Posterior vena cava (tissue), 2 donors: Measurements from ENCODE around the gene LAMC1. TPM values are rescaled to one million over a fixed set of nuclear protein-coding genes. Genes with fewer than 3 reads are reported as not detected.

Source experiments
- DNase-seq: peaks from one replicate; pipeline ENCODE4 v3.0.0-alpha.2; 2020; ENCODE audit warnings: low spot score
- intact Hi-C, 2 donors: fragments of 100-400 bp; cut with DNase I; formaldehyde crosslinking; loops; one replicate each; pipeline versions ENCODE4 v1.14.1 to v1.14.2; 2022 to 2023
- total RNA-seq, 2 donors: library from RNA; stranded (reverse); fragmentation: NEBNext Ultra II Directional; extraction: Animal tissue kit (Norgen Biotek cat#: 25700); gene quantifications; one replicate each; pipeline ENCODE4 v1.2.1, GENCODE V29; 2021
- donor health status: DM: yes; HTN: yes; CAD: no.
- donor health status: DM: yes; HTN: yes; CAD: no.

The LAMC1 gene
- total RNA-seq, 2 donors from 2014 or later, result 230 to 254 TPM

DNA sequence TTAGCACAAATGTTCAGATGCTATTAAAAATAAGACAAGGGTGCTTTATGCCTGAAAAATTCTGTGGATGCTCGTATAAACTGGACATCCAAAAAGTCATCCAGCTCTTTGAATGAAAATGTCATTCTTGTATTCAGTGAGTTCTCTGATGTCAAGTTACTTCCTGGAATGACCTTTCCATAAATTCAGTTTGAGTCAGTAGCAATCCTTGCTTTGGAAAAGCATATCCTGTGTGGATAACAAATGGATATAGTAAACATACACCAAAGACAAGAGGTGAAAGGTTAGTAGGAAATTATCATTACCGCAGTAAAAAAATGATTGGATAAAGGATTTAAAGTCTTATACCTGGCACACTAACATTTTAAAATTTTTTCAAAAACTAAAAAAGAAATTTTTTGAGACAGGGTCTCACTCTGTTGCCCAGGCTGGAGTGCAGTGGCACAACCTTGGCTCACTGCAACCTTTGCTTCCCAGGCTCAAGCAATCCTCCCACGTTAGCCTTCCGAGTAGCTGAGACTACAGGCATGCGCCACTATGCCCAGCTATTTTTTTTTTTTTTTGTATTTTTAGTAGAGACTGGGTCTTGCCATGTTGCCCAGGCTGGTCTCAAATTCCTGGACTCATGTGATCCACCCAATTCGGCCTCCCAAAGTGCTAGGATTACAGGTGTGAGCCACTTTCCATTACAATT lies 10.8 kb upstream of the LAMC1 start:
- intact Hi-C loops, result no loop called here

DNA sequence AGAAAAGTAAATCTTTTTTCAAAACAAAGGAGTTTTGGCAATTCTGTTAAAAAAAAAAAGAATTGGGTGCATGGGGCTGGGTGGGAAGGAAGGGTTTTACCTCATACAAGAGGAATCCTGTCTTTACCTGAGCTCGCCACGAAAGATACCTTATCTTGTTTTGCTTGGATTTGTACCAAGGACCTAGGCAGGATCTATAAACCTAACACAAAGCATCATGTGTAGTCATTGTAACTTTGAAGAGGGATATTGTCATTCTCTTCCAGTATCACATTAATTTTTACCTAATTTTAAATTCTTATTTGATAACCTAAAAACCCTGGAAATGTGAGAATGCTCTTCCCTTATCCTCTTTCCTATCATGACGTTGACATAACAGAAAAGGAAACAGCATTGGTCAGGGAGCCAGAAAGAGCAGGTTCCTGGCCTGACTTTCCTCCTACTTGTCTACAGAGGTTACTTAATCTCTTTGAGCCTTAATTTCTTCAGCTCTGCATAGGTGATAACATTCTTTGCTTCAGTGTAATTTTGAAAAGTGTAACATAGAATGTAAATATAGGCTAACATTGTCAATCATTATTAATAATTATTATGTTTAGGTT lies 4.0 kb upstream of the LAMC1 start:
- no peak for DNase-seq
- intact Hi-C loops, result no loop called here

More for the DNA sequence above, 10.8 kb upstream of the LAMC1 start:
- DNase-seq, result no peak

DNA sequence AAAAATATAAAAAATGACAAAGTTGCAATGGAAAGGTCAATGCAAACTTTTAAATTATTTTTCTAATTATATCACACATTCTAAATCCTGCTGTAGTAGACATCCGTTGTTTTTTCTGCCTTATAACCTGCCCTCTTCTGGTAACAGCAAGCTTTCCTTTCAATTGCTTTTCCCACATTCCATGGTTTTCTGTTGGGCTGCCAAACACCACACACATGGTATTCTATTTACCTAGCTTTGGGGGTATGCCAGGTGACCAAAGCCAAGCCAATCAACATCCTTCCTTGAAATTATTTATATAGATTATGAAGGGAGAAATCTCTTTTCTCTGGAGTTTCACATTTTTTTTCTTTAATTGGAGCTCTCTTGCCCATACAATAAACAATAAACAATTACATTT lies 3.4 kb upstream of the LAMC1 start:
- DNase-seq, result no peak
- intact Hi-C loops, result loop anchor here in 1 of 2 donors (10.0 kb wide), 1 partner anchor 55 kb away; no protein-coding TSS in a partner anchor

DNA sequence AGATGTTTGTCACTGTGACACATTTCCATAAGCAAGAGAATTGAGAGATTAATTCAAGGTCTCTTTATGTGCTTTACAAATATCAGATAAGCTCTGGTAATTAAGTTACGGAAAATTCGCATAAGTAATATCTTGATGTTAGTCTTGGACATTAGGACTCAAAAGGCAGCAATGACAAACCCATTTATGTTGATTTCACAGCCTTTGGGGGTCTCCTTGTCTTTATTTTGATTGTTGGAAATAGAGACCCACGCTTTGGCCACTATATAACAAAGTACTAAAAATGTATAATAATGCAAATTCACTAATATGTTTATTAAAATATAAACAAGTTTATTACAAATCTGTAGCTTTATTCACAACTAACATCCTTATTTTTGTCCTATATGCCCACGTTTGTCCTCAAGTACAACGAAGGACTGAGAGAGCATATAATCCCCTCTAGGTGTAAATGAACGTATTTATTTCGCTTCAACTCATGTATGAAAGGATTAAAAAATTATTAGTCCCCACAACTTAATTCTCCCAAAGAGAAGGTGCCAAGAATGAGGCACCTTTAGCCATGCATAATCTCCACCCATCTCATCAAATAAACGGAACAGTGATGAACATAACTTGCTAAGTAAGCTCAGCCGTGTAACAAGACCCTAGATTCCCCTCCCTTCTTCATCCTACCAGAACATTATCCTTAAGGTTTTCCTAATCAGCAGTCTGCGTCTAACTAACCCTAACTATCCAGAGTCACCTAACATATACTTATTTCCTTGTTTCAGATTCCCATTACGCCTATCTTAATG lies 1.6 kb upstream of the LAMC1 start:
- DNase-seq, result no peak
- intact Hi-C loops, result loop anchor here in 1 of 2 donors (10.0 kb wide), 1 partner anchor 57 kb away; no protein-coding TSS in a partner anchor

DNA sequence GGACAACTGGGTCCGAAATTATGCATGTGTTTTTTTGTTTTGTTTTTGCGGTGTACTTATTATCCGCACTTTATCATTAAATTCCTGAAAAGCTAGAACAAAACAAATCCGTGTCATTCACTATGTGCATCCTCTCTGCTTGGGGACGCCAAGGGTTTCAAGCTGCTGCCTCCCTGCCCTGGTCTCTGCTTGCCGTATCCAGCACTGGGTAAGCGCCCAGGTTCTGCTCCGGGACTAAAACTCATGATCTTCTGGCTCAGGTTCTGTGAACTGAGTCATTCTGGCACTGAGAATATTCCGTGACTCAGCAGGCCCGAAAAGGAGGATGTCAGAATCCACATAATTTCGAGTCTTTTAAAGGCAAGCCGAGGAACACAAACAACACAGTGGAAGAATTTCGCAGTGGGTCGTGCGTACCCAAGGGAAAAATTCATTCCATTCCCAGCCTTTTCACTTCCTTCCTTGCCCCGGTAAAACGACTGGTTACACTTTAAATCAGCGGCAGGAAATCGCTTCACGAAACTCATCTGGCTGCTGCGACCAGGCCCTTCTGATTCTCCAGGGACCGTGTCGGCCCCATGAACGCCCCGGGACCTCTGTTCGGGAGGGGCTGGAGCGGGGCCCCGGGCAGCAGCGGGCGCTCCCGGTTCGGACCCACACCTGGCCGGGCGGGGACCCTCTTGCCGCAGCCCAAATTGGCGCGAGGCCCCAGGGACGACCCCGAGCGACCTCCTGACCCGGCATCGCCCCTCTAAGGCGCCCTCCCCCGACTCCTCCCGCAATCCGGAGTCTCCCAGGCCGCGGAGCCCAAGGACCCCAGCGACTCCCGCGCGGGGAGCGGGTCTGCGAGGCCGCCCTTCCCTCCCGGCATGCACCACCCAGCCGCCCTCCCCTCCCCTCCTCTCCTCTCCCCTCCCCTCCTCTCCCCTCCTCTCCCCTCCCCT lies 746 bp upstream of the LAMC1 start:
- DNase-seq, result peak; percentile 94
- intact Hi-C loops, result loop anchor here in 1 of 2 donors (10.0 kb wide), 1 partner anchor 58 kb away; no protein-coding TSS in a partner anchor

DNA sequence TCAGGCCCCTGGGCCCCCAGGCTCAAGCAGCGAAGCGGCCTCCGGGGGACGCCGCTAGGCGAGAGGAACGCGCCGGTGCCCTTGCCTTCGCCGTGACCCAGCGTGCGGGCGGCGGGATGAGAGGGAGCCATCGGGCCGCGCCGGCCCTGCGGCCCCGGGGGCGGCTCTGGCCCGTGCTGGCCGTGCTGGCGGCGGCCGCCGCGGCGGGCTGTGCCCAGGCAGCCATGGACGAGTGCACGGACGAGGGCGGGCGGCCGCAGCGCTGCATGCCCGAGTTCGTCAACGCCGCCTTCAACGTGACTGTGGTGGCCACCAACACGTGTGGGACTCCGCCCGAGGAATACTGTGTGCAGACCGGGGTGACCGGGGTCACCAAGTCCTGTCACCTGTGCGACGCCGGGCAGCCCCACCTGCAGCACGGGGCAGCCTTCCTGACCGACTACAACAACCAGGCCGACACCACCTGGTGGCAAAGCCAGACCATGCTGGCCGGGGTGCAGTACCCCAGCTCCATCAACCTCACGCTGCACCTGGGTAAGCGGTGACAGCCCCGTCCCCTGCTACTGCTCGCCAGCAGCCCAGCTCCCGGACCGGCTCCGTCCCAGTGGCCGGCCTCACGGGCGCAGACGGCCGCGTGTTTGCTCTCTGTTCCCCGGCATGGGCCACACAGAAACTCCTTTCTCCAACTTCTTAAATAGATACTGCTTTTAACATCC lies 539 bp downstream of the LAMC1 start:
- DNase-seq, result peak; percentile 83
- intact Hi-C loops, result loop anchor here in 1 of 2 donors (10.0 kb wide), 1 partner anchor 59 kb away; no protein-coding TSS in a partner anchor

DNA sequence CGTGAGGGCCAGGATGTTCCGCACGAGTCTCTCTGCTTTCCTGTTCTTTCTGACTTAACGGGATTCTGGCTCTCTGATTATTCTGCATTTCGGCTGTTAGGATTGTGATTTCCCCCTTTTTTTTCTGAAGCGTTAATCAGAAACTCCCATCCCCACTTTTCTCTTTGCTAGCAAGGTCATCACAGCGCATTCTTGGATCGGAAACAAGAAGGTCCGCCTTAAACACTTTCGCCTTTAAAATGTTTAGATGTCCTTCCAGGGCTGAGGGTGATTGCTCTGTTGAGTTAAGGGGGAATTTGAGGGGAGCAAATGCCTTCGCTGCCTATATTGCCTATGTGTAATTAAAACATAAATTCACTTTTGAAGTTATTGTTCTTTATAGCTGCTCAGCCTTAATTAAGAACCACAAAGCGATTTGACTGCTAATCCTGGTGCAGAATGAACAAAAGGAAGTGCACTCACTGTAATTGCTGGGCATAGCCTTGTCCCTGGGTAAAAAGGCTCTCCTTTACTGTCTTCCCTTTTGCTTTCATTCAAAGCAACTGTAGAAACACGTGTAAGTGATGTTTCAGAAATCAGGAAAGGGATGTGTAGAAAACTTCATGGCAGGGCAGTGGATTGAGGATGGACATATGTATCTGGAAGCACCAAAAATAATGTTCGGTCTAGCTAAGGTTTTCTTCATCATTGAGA lies 1.2 kb downstream of the LAMC1 start:
- DNase-seq, result no peak
- intact Hi-C loops, result loop anchor here in 1 of 2 donors (5.0 to 10.0 kb wide), 2 partner anchors 60 to 83 kb away; no protein-coding TSS in a partner anchor

DNA sequence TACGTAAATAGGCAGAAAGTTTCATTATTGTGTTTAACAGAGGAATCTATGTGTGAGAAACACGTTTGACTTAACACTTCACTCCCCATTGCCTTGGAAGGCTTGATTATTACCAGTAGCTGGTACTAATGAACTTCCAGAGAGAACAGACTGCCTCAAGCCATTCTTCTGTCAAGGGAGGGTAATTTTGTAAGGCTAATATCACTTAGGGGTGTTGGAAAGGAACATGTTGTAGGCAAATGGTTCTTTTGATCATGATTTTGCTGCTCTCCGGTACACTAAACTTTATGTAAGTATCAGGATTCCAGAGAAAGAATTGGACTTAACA lies 1.8 kb downstream of the LAMC1 start:
- intact Hi-C loops, result loop anchor here in 1 of 2 donors (5.0 to 10.0 kb wide), 2 partner anchors 60 to 82 kb away; no protein-coding TSS in a partner anchor
- no peak for DNase-seq

DNA sequence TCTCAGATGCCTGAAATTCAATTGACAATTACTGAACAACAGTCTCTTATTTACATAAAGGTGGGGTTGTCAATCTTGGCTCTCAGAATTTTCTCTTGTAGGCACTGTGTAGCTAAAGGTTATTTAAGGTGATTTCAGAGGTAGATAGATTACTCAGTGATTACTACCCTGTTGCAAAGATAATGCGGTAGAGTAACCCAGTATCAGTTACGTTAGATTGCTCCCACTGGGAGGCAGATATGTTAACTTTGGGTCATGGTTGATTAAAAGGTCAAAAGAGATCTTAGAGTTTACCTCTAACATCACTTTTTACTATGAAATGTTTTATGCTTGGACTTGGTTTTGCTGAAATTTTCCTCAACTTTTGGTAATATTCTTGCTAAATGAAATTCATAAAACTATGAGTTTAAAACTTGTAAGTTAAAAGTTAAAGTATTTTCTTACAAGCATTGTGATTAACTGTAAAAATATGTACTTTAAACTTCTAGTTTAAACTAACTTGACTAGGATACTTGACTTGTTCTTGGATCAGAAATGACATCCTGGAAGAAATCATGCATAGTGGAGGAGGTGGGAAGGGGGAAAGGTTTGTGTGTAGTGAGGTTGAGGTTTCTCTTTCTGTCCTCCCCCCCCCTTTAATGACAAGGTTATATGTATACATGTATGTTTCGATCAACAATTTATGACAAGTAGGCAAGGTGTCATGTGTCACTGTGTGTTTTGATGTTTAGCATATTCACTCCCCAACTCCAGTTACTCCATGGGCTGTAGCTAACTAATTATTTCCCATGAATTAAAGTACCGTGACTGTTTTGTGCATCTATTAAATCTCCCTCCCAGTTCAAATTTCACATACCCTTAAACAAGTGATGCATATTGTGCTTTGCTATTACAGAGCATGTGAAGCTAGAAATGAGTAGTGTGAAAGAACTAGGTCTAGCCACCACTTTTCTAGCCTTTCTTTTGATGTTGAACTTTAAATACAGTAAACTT lies 2.9 kb downstream of the LAMC1 start:
- intact Hi-C loops, result loop anchor here in 1 of 2 donors (5.0 to 10.0 kb wide), 2 partner anchors 61 to 81 kb away; no protein-coding TSS in a partner anchor
- no peak for DNase-seq

DNA sequence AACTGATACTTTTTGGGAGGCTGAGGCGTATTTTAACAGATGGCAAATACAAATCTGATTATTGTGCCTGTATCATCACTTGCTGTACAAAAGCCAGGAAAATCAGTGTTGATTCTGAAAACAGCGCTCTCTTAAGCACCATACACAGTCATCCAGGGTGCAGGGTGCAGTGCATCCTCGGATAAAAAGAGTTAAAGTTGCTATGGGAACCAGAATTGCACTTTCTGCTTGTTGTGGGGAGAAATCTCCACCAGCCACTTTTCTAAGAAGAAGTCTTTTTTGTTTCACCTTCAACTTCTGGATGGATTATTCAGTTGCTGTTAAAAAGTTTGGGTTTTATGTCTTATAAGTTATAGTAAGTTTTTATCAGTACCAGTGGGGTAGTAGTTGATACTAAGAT lies 3.8 kb downstream of the LAMC1 start:
- intact Hi-C loops, result loop anchor here in 1 of 2 donors (5.0 to 10.0 kb wide), 2 partner anchors 62 to 80 kb away; no protein-coding TSS in a partner anchor
- no peak for DNase-seq

DNA sequence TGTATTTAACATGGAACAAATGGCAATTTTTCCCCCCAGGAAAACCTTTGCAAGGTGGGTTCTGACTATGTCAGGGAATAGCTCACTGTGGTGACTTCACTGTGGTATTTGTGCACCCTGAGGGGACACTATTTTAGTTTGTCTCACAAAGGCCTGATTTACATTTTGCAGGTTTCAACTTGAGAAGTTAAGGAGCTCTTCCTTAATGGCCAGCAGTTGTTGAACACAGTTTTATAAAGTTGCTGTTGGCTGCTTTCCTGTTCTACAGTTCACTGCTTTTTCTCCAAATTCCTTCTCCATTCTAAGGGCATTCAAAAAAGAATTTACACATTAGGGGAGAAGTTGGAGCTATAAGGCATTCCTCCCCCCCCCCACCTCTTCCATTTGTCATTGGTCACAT lies 4.6 kb downstream of the LAMC1 start:
- intact Hi-C loops, result loop anchor here in 1 of 2 donors (5.0 to 10.0 kb wide), 2 partner anchors 63 to 80 kb away; no protein-coding TSS in a partner anchor
- DNase-seq, result no peak

DNA sequence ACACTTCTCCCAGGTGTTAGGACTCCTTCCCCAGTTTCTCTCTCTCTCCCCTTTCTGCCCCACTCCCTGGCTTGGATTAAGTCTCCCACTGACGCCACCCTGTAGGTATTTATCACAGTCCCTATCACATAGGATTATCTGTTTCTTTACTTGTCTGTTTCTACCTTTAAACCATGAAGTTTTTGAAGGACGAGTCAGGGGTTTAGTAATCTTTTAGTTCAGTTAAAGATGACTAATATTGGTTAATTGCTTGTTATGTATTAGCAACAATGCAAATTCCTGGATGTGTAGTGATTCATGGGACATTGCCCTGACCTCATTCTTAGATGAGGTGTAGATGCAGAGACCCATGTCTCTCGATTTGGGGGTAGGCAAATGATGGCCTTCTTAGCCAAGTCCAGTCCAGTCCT lies 6.4 kb downstream of the LAMC1 start:
- no peak for DNase-seq
- intact Hi-C loops, result loop anchor here in 1 of 2 donors (5.0 to 10.0 kb wide), 2 partner anchors 65 to 78 kb away; no protein-coding TSS in a partner anchor

DNA sequence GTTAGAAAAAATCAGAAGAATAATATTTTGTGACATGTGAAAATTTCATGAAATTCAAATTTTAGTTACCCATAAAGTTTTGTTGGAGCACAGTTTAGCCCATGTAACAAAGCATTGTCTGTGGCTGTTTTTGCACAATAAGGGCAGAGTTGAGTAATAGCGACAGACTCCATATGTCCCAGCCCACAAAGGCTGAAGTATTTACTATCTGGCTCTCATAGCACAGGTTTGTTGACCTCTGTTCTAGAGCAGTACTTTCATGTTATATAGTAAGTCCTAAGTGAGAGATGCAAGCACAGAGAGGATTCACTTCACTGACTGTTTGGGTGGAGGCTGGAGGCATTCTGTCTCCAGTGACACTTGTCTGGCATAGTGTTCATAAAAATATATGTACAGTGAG lies 6.8 kb downstream of the LAMC1 start:
- DNase-seq, result no peak
- intact Hi-C loops, result no loop called here

DNA sequence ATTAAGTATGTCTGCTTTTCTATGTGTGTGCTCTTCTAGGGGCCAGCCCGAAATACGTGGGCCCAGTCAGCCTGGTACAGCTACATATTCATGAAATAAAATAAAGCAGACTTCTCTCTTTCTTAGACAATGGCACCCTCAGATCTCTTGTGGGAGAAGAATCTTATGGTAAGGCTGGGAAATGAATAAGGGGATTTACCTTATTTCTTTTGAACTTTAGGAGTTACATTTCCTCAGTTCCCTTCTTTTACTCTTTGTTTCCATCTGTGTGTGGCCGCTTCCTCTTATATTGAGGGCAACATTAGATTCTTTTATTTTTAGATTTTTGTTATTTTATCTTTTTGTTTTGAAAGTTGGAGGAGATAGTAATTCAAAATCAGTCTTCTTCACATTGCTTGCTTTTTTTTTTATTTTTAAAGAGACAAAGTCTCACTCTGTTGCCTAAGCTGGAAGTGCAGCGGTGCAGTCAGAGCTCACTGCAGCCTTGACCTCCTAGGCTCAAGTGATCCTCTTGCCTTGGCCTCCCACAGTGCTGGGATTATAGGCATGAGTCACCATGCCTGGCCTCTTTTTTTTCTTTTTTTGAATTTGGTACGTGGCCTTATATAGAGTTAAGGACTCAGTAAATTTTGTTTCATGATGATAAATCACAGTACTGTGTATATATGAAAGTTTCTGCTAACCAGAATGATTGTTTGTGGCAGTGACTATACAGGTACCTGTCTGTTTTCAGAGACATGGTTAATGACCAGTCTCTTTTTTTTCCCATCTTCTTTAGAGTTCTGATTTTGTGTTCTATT lies 9.1 kb downstream of the LAMC1 start:
- DNase-seq, result no peak
- intact Hi-C loops, result no loop called here

DNA sequence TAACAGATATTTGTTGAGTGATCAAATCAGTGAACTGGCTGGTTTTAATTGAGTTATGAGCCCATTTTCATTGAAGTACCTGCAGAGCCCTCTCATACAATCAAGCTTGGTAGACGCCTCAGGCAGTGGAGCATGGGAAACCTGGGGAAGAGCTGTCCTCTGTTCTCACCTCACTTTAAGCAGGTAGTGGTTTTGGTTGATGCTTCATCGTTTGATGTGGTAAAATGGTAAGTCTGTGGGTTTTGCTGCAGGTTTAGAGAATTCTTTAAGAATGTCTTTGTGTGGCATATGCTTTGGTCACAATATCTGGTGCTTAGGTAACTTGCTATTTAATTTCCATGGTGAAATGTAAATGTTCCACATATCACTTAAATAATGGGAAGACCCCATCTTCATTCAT lies 10.0 kb downstream of the LAMC1 start:
- DNase-seq, result no peak
- intact Hi-C loops, result no loop called here
